ENCODE measurements around the gene NACA.

The NACA gene

GRCh38 chr12:56721721-56722120 is 3.4 kb downstream of the NACA start:
- H3K27me3 ChIP-seq (ENCODE audit: insufficient read depth, poor library complexity, severe bottlenecking) = no peaks in the 10 kb centered on the region
- peak overlapping the region; percentile 75; the same call in 1 of the 2 replicates for H3K4me3 ChIP-seq (replicated peaks; ENCODE audit: insufficient read depth, low read length)
- no peak for DNase-seq (ENCODE audit: low read depth in 1 of 2, low spot score in 1 of 2)
- TF ChIP-seq GABPA (IDR thresholded peaks at IDR 0.05; ENCODE audit: low read depth) (no peak), SPI1 (IDR thresholded peaks at IDR 0.05; ENCODE audit: borderline replicate concordance, low read depth) (no peak), POLR2AphosphoS5 (IDR thresholded peaks at IDR 0.05; ENCODE audit: low read depth) (no peak), CTCF (IDR thresholded peaks at IDR 0.05; ENCODE audit: insufficient read depth, low read length) (no peak)
- TF ChIP-seq, protein P1, sequence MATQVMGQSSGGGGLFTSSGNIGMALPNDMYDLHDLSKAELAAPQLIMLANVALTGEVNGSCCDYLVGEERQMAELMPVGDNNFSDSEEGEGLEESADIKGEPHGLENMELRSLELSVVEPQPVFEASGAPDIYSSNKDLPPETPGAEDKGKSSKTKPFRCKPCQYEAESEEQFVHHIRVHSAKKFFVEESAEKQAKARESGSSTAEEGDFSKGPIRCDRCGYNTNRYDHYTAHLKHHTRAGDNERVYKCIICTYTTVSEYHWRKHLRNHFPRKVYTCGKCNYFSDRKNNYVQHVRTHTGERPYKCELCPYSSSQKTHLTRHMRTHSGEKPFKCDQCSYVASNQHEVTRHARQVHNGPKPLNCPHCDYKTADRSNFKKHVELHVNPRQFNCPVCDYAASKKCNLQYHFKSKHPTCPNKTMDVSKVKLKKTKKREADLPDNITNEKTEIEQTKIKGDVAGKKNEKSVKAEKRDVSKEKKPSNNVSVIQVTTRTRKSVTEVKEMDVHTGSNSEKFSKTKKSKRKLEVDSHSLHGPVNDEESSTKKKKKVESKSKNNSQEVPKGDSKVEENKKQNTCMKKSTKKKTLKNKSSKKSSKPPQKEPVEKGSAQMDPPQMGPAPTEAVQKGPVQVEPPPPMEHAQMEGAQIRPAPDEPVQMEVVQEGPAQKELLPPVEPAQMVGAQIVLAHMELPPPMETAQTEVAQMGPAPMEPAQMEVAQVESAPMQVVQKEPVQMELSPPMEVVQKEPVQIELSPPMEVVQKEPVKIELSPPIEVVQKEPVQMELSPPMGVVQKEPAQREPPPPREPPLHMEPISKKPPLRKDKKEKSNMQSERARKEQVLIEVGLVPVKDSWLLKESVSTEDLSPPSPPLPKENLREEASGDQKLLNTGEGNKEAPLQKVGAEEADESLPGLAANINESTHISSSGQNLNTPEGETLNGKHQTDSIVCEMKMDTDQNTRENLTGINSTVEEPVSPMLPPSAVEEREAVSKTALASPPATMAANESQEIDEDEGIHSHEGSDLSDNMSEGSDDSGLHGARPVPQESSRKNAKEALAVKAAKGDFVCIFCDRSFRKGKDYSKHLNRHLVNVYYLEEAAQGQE (IDR thresholded peaks at IDR 0.05; ENCODE audit: insufficient replicate concordance, low read depth) = no peak
- peak overlapping the region; percentile 94 for H3K27ac ChIP-seq (replicated peaks)

DNA sequence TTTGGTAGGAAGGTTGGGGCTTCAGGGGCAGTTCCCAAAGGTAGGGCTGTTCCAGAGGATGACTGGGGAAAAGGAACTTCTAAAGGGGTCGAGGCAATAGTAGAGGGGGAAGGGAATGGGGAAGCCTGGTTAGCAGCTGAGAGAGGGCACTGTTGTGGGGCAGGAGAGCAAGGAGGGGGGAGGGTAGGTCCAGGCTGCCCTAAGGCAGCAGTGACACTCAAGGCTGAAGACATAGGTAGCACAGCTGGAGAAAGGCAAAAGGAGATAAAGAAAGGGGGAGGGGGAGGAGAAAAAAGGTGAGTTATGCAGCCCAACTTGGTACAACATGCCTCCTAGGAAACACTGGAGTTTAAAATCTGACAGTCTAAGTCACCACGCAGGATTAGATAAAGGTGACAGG is 3.9 kb downstream of the NACA start:
- Histone ChIP-seq H3K27ac (replicated peaks) (peak overlapping the region; percentile 94), H3K27me3 (ENCODE audit: insufficient read depth, poor library complexity, severe bottlenecking) (no peaks in the 10 kb centered on the region), H3K4me3 (replicated peaks; ENCODE audit: insufficient read depth, low read length) (no peak overlapping the region)
- peak; percentile 59 to 74 for DNase-seq (ENCODE audit: low read depth in 1 of 2, low spot score in 1 of 2)
- TF ChIP-seq CTCF (IDR thresholded peaks at IDR 0.05; ENCODE audit: insufficient read depth, low read length) = no peak
- TF ChIP-seq, protein P1 (IDR thresholded peaks at IDR 0.05; ENCODE audit: insufficient replicate concordance, low read depth) = no peak
- no peak for TF ChIP-seq GABPA (IDR thresholded peaks at IDR 0.05; ENCODE audit: low read depth)
- no peak for TF ChIP-seq SPI1 (IDR thresholded peaks at IDR 0.05; ENCODE audit: borderline replicate concordance, low read depth)

- TF ChIP-seq GABPA (IDR thresholded peaks at IDR 0.05; ENCODE audit: low read depth) (no peak), CTCF (IDR thresholded peaks at IDR 0.05; ENCODE audit: insufficient read depth, low read length) (no peak), POLR2AphosphoS5 (IDR thresholded peaks at IDR 0.05; ENCODE audit: low read depth) (no peak), SPI1 (IDR thresholded peaks at IDR 0.05; ENCODE audit: borderline replicate concordance, low read depth) (peak; percentile 89)
- TF ChIP-seq, protein P1 (IDR thresholded peaks at IDR 0.05; ENCODE audit: insufficient replicate concordance, low read depth) = no peak
- no peak overlapping the region for H3K4me3 ChIP-seq (replicated peaks; ENCODE audit: insufficient read depth, low read length)
- DNase-seq (ENCODE audit: low read depth in 1 of 2, low spot score in 1 of 2) = peak in 1 of 2 experiments; percentile 78
- peak overlapping the region; percentile 94 for H3K27ac ChIP-seq (replicated peaks)
- H3K27me3 ChIP-seq (ENCODE audit: insufficient read depth, poor library complexity, severe bottlenecking) = no peaks in the 10 kb centered on the region
Observed at GRCh38 chr12:56720731-56721151, 4.4 kb downstream of the NACA start.
